GM19023 (cell line): ENCODE data around the gene PPP6R2.
"Not testable (repeated sequence)": the region's sequence is repeated elsewhere in the genome, so short reads cannot be mapped to it uniquely, and the experiment has no call there.

Experiments
- ATAC-seq: cut with Tn5 transposase; IDR thresholded peaks from one replicate; pipeline ENCODE4 v1.9.1; 2021; ENCODE audit warnings: mild to moderate bottlenecking, moderate library complexity; ENCODE audit not compliant: unreplicated experiment

Gene PPP6R2

DNA sequence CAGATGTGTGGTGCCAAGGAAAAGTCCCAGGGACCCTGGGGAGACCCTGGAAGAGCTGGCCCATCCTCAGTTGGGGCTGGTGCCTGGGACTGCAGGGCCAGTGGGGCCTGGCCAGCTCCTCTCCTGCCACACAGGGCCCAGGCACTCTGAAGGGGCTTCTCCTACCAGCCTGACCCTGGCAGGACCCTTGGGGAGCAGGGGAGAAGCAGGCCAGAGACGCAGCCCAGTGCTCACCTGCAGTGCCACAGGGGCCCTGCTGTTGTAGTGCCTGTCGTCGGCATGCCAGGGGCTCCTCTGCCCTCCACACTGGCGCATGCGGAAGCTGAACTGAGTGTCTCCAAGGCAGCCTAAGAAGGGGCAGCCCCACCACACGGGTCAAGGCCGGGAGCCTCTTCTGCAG lies 25.5 kb upstream of the PPP6R2 start:
- no peak for ATAC-seq

DNA sequence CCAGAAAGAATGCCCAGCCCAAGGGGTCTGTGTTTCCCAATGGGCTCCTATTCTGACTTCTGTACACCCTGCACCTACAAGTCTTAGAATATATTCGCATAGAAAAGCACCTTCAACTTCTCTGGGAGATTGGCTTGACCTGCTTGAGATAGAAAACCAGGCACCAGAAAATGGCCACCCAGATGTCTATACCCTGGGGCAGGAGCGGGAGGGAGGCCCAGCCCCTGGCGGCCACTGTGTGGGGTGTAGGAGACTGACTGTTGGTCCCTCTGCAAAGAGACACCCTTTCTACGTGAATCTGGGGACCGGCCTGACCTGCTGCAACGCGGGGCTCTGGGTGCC lies 24.8 kb upstream of the PPP6R2 start:
- ATAC-seq, result no peak

DNA sequence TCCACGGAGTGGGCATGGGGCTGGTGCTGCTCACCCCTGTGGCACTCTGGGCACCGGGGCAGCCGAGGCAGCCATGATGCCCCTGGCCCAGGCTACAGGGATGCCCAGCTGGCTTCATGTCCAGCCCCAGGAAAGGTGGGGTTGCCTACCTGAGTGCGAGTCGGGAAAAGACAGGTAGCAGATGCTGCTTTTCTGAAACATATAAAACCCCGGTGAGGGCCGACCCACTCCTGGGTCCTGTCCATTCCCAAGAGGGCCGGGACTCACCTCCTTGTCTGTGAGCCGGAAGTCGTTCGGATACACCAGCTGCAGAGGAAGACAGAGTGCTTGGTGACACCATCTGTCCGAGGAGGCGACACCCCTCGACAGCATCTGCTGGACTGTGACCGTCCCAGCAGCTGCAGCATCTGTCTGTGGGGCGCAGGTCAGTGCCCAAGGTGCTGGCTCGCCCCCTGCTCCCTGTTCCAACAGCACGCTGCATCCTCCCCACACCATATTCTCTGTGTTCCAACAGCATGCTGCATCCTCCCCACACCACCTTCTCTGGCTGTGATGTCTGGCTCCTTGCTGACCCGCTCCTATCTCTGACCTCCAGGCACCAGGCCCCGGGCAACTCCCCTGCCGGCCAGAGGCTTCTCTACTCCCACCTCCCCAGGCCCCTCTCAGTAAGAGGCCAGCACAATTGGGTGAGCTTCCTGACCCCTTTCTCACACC lies 24.3 kb upstream of the PPP6R2 start:
- ATAC-seq, result no peak

DNA sequence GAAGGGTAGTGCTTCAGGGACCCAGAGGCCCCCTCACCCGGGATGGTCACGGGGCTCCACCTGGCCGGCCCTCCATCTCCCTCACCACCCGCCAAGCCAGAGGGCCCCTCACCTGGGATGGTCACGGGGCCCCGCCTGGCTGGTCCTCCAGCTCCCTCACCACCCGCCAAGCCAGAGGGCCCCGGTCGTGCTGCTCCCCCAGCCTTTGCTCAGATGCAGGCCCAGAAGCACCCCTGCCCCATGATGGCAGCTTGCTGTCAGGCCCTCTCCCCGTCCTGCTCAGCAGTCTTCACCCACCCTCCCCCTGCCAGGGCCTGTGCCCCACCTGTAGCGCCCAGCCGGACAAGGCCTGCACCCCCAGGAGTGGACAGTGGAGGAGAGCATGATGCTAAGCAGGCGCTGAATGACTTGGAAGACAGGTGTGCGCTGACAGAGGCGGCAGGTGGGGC lies 23.6 kb upstream of the PPP6R2 start:
- ATAC-seq, result no peak

DNA sequence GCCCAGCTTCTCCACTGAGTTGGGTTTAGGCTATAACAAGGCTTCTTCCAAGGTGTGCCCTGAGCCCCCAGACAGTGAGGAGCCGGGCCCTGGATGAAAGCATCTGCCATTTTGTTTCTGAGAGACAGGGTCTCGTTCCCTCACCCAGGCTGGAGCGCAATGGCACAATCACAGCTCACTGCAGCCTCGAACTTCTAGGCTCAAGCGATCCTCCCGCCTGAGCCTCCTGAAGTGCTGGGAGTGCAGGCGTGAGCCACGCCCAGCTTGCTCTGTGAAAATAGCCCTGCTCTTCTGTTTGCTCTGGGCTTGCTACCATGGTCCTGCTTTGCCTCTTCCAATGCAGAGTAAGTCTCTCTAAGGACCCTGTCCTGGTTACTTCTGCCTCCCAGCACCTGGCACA lies 23.0 kb upstream of the PPP6R2 start:
- ATAC-seq, result no peak

DNA sequence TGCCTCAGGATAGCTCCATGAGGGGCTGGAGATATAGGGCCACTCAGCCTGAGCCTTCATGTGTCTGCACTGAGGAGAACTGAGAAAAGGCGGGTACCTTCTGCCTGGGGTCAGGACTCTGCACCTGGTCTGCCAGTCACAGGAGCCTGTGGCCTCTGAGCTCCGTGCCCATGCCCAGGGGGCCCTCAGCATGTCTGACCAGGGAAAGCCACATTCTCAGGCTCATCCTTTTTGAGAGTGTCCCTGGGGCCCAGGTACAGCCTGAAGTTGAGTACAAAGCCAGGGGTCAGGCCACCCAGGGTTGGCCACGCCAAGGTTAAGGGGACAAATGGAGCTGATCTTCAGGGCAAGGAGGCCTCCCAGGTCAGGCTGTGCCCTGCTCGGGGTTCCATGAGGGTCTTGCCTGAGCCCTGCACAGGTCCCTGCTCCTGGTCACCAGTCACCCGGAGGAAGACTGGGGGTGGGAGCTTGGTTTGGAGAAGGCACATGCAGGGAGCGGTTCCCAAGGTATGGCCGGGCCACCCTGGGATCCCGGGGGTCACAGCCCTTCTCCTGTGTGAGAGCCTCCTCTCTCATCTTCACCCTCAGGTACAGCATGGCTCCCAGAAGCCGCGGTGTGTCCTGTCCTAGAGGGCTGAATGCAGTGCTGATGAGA lies 22.3 kb upstream of the PPP6R2 start:
- ATAC-seq, result no peak

DNA sequence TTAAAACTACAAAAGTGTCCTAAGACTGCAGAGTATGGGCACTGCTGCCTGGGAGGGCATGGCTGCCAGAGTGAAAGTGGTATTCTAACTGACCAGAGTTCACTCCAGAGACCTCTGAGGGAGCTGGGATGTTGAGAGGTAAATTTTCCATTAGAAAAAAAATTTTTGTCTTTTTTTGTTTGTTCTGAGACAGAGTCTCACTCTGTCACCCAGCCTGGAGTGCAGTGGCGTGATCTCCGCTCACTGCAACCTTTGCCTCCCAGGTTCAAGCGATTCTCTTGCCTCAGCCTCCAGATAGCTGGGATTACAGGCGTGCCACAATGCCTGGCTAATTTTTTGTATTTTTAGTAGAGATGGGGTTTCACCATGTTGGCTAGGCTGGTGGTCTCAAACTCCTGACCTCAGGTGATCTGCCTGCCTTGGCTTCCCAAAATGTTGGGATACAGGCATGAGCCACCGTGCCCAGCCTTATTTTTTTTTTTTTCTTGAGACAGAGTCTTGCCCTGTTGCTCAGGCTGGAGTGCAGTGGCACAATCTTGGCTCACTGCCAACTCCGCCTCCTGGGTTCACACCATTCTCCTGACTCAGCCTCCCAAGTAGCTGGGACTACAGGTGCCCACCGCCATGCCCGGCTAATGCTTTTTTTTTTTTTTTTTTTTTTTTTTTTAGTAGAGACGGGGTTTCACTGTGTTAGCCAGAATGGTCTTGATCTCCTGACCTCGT lies 20.6 kb upstream of the PPP6R2 start:
- ATAC-seq, result not testable (repeated sequence)

DNA sequence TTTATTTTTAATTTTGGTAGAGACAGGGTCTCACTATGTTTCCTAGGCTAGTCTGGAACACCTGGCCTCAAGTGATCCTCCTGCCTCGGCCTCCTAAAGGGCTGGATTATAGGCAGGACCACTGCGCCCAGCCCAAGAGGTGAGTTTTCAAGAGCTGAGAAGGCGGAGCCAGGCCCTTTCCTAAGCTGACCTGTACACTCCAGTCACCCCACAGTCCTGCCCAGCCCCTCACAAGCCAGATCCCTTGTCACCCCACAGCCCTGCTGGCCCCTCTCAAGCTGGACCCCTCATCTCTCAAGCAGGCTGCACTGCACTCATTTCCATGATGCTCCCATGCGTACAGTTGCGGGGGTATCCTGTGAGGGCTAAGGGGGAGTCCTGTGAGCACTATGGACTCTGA lies 19.2 kb upstream of the PPP6R2 start:
- ATAC-seq, result no peak

DNA sequence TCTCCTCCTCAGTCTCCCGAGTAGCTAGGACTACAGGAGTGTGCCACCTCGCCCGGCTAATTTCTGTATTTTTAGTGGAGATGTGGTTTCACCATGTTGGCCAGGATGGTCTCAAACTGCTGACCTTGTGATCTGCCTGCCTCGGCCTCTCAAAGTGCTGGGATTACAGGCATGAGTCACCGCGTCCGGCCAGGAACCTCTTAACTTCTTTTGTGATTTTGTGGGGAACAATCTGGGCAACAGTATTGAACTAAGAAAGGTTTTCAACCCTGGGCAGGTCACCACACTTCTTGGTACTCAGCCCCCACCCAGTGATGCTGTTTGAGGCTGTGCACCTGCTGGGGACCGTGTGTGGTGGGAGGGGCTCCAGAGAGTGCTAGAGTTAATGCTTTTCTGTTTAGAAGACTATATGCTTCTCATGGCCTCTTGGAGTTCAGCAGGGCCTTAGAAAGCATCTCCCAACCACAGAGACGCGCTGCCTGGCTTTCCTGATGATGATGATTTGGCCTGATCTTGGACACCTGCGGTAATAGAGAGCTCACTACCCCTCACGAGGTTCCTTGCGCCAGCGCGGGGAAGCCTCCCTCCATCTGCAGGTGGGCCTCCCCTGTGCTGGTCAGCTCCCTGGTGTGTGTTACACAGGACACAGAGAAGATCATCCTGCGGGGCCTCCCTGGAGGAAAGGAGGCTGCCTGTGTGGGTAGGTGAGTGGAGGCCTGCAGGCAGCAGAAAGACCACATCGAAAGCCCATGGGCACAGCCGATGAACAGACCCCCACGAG lies 17.5 kb upstream of the PPP6R2 start:
- no peak for ATAC-seq

DNA sequence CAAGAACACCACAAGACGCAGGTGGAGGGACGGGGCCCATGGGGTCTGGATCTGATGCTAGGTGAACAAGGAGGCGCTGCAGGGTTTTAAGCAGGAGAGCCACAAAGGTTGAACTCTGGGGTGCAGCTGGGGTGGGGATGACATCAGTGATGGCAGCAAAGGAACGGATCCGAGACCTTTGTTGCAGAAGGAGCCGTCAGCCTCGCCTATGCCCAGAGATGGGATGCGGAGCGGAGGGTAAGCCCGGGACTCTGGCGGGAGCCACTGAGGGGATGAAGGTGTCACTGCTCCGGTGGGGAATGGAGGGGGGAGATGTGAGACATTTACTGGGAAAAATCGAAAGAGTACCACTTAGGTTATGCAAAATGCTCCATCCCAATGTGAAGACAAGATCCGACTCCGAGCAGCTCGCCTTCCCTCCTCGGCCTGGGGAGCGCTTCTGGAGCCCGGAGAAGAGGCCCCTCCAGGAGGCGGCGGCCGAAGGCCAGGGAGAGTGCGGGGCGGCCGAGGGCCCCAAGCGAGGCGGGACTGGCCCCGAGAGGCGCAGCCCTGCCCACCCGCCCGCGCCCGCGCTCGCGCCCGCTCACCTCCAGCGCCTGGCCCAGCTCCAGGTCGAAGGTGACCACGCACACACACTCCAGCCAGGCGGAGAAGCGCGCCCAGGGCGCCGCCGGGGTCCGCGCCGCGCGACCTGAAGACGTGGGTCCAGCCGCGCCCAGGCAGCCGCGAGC lies 16.7 kb upstream of the PPP6R2 start:
- ATAC-seq, result no peak

DNA sequence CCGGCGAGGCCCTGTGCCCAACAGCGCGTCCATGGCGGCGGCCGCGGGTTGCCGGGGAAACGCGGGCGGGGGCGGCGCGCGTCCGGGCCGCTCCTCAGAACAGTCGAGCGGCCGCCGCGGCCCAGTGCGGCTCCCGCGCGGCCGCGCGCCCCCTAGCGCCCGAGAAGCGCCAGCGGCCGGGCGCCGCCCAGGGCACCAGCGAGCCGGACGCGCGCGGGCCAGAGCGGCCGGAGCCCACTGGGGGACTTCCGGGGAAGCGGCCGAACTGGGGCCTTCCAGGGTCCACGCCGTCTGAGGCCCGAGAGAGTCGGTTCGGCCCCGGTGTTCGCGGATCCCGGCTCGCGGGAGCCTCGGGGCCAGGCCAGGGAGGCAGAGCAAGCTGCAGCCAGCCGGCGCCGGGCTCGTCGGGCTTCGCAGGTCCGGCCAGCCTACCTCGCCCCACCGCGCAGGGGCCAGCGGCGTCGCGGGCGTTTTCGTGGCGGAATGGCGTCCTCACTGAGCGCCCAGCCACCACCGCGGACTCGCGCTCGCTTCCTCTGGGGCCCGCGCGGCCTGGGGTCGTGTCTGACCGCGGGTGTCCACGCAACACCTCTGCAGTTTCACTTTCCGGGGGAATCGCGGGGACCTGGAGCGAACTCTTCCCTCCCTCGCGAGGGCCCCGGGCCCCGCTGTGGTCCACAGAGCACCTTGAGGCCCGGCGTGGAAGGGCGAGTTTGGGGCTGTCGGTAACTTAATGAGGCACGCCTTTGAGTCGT lies 16.0 kb upstream of the PPP6R2 start, which contains the start of gene DENND6B:
Gene DENND6B (minus strand): TSS at position 57 of the 755 bp plus-strand sequence. CDS start 24 bp downstream, at position 33.
- peak; percentile 66 for ATAC-seq

DNA sequence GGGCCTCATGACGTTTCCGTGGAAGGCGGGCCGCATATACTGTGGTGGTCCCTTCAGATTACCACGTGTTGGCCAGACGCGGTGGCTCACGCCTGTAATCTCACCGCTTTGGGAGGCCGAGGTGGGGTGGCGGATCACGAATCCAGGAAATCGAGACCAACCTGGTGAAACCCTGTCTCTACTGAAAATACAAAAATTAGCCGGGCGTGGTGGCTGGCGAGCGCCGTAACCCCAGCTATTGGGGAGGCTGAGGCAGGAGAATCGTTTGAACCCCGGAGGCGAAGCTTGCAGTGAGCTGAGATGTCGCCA lies 15.5 kb upstream of the PPP6R2 start:
- ATAC-seq, result no peak

DNA sequence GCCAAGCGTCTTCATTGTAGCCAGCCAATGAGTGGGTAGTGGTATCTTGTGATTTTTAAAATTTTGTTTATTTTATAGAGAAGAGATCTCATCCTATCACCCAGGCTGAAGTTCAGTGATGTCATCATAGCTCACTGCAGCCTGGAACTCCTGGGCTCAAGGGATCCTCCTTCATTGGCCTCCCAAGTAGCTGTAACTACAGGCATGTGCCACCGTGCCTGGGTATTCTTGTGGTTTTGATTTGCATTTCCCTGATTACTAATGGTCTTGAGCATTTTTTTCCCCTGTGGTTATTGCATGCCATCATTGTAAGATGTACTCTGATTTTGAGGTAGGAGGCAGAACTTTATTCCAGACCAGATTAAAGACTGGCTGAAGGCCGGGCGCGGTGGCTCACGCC lies 13.9 kb upstream of the PPP6R2 start:
- no peak for ATAC-seq

DNA sequence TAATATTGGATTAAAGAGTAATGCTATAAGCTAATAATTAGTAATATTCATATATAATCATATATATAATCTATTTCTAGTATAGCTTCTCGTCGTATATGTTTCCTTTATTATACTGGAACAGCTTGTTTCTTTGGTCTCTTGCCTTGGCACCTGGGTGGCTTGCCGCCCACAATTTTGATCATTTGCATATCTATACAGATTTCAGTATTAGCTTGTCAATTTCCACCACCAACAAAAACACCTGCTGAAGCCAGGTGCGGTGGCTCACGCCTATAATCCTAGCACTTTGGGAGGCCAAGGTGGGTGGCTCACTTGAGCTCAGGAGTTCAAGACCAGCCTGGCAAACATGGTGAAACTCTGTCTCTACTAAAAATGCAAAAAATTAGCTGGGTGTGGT lies 8.7 kb upstream of the PPP6R2 start:
- ATAC-seq, result not testable (repeated sequence)

DNA sequence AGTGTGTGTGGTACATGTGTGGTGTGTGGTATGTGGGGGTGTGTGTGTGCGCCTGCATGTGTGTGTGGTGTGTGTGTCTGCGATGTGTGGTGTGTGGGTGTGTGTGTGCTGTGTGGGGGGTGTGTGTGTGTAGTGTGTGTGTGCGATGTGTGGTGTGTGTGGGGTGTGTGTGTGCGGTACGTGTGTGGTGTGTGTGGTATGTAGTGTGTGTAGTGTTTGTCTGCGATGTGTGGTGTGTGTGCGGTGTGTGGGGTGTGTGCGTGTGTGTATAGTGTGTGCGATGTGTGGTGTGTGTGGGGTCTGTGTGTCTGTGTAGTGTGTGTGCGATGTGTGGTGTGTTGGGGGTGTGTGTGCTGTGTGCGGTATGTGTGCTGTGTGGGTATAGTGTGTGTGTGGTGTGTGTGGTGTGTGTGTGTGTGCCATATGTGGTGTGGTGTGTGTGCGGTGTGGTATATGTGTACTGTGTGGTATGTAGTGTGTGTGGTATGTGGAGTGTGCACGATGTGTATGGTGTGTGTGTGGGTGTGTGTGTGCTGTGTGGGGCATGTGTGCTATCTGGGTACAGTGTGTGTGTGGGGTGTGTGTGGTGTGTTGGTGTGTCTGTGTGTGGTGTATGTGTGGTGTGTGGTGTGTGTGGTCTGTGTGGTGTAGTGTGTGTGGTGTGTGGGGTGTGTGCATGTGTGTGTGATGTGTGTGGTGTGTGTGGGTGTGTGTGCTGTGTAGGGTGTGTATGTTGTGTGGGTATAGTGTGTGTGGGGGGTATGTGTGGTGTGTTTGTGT lies 5.7 kb upstream of the PPP6R2 start:
- ATAC-seq, result no peak

DNA sequence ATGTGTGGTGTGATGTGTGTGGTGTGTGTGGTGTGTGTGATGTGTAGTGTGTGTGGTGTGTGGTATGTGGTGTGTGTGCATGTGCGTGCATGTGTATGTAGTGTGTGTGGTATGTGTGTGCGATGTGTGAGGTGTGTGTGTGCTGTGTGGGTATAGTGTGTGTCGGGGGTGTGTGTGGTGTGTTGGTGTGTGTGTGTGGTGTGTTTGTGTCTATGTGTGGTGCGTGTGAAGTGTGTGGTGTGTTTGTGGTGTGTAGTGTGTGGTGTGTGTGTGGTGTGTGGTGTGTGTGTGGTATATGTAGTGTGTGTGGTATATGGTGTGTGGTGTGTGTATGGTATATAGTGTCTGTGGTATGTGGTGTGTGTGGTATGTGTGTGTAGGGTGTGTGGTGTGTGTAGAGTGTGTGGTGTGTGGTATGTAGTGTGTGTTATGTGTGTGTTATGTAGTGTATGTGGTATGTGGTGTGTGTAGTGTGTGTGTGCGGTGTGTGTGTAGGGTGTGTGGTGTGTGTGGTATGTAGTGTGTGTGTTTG lies 5.0 kb upstream of the PPP6R2 start:
- no peak for ATAC-seq

DNA sequence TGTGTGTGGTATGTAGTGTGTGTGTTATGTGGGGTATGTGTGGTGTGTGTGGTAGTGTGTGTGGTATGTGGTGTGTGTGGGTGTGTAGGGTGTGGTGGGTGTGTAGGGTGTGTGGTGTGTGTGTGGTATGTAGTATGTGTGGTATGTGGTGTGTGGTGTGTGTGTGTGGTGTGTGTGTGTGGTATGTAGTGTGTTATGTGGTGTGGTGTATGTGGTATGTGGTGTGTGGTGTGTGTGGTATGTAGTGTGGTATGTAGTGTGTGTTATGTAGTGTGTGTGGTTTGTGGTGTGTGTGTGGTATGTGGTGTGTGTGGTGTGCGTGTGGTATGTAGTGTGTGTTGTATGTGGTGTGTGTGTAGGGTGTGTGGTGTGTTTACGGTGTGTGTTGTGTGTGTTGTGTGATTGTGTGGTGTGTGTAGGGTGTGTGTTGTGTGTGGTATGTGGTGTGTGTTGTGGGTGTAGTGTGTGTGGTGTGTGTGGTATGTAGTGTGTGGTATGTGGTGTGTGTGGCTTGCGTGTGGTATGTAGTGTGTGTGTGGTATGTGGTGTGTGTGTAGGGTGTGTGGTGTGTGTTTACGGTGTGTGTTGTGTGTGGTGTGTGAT lies 4.2 kb upstream of the PPP6R2 start:
- no peak for ATAC-seq
